Airway epithelial cell (primary cell): Measurements from ENCODE around the gene STRAP. TPM values are rescaled to one million over a fixed set of nuclear protein-coding genes. Genes with fewer than 3 reads are reported as not detected.

Experiments
- total RNA-seq: library from RNA; depleted of rRNA; stranded (reverse); fragments of >200 nt; gene quantifications from 2 replicates; pipeline ENCODE4 v1.2.3, GENCODE V29; 2015

STRAP gene
- 132 and 148 TPM in 2 replicates for total RNA-seq

DNA sequence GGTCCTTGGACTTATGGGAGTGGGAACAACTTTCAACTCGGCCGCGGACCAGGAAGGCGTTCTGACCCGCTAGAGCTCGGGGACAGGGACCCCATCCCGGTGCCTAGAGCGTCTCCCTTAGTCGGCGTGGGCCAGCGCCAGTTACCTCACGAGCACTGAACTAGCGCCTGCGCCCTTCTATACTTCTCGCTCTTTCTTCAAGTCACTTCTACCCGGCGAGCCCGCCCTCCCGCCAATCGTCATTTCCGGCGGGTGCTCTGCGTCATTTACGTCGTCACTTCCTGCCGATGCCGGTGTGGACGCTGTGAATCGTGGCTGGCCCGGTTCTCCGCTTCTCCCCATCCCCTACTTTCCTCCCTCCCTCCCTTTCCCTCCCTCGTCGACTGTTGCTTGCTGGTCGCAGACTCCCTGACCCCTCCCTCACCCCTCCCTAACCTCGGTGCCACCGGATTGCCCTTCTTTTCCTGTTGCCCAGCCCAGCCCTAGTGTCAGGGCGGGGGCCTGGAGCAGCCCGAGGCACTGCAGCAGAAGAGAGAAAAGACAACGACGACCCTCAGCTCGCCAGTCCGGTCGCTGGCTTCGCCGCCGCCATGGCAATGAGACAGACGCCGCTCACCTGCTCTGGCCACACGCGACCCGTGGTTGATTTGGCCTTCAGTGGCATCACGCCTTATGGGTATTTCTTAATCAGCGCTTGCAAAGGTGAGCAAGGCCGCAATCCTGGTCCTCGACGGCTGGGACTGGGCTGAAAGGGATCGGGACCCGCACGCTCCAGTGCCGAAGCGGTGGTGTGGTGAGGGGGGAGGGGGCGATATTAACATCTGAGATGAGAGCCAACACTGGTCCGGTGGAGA lies at the start of gene STRAP:
Gene STRAP, plus strand, starts transcription at position 270 of the 854 bp plus-strand sequence. Its CDS starts 321 bp downstream, at position 591.

GRCh38 chr12:15910864-15911721 lies 28.9 kb downstream of the STRAP start, which contains the start of gene DERA:
Gene DERA, plus strand, starts transcription at chr12:15911332. Its CDS starts 52 bp downstream, at chr12:15911384.

Other genes with a start within 250 kb of the STRAP start
- gene EPS8, start 93.0 kb upstream of the STRAP start, total RNA-seq, result 8.6 and 12.7 TPM in 2 replicates
- 56.8 and 78.9 TPM in 2 replicates for gene DERA, start 28.9 kb downstream of the STRAP start, total RNA-seq